Measurements from ENCODE around the gene SLC35G6.

DNA sequence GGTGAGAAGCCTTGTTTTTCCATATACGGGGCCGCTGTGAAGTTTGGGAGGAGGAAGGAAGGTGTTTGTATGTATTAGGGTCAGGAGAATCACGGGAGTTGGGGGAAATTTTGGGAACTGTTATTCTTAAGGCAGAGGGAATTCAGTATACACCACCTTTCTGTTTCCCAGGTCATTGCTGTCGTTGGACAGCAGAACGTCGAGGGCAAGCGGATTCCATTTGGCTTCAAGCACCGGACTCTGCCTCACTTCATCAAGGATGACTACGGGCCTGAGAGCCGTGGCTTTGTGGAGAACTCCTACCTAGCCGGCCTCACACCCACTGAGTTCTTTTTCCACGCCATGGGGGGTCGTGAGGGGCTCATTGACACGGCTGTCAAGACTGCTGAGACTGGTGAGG, 20.5 kb downstream of the SLC35G6 start:
- TF ChIP-seq CTCF (IDR thresholded peaks at IDR 0.05): no peak
- TF ChIP-seq POLR2A (IDR thresholded peaks at IDR 0.05): no peak
- TF ChIP-seq POLR2AphosphoS5 (IDR thresholded peaks at IDR 0.05): no peak

Measured in prostate gland (tissue), 2 donors.